Muscle layer of duodenum (tissue), 2 donors: ENCODE results near the gene AP1B1.
"Not testable (repeated sequence)": the region's sequence is repeated elsewhere in the genome, so short reads cannot be mapped to it uniquely, and the experiment has no call there.

Experiments used
- H3K27ac ChIP-seq: one replicate; pipeline ENCODE4 v1.7.0; 2013; ENCODE audit warnings: mild to moderate bottlenecking, low read length
- H3K27me3 ChIP-seq: one replicate; pipeline ENCODE4 v1.7.0; 2013; ENCODE audit warnings: low read depth, mild to moderate bottlenecking, control low read depth, low read length
- H3K36me3 ChIP-seq, 2 donors: one replicate each; pipeline ENCODE4 v1.7.0; 2013; ENCODE audit warnings: low read length in 2 of 2, control low read depth in 1 of 2, mild to moderate bottlenecking in 1 of 2; ENCODE audit not compliant: insufficient read depth in 2 of 2, control insufficient read depth in 1 of 2
- H3K4me1 ChIP-seq, 2 donors: one replicate each; pipeline ENCODE4 v1.7.0; 2013; ENCODE audit warnings: low read length in 2 of 2, mild to moderate bottlenecking in 2 of 2, control low read depth in 1 of 2, moderate library complexity in 1 of 2; ENCODE audit not compliant: insufficient read depth in 2 of 2, control insufficient read depth in 1 of 2
- H3K4me3 ChIP-seq, 2 donors: one replicate each; pipeline ENCODE4 v1.7.0; 2013; ENCODE audit warnings: low read length in 2 of 2, low read depth in 1 of 2, mild to moderate bottlenecking in 1 of 2
- H3K9me3 ChIP-seq, 2 donors: one replicate each; pipeline ENCODE4 v1.7.0; 2013; ENCODE audit warnings: low read length in 2 of 2, control low read depth in 1 of 2, mild to moderate bottlenecking in 1 of 2; ENCODE audit not compliant: control insufficient read depth in 1 of 2
- donor health status: healthy.

Gene AP1B1

DNA sequence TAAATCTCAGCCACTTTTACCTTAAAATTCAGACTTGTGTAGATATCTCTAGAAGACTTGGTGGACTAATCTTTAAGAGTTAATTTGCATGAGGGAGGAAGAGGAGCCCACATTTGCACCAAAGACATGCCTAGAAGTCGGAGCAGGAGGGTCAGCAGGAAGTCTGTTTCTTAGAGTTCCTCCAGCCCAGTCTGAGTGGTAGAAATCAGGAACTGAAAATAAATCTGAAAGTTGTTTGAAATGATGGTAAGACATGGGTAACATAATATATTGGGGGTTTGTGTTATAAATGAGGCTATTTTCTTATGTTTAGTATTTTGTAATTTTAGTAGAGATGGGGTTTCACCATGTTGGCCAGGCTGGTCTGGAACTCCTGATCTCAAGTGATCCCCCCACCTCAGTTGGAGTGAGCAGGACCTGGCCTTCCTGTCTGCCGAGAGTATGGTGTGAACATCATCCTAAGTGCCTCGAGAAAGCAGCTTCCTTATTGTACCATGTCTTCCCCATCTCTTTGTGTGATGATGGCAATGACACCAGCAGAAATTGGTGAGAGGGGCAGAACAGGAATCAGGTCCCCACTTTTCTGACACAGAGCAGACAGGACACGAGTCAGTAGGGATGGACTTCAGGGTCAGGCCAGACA is 23.3 kb upstream of the AP1B1 start:
- H3K4me1 ChIP-seq, H3K27me3 ChIP-seq, H3K4me3 ChIP-seq, H3K36me3 ChIP-seq, H3K9me3 ChIP-seq, H3K27ac ChIP-seq: not testable (repeated sequence)

DNA sequence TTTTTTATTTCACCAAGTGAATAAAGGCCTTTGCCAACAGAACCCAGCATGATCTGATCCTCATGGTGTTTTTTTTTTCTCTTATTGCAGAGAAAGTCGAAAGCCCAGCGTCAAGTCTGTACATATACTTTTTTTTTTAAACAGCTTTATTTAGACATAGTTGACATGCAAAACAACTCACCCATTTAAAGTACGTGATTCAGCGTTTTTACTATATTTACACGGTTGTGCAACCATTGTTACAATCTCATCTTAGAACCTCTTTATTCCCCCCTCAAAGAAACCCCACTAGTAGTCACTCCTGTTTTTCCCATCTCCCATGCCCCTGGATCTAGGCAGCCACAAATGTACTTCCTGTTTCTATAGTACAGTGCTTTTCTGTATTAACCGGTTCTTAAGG is 20.6 kb upstream of the AP1B1 start:
- Histone ChIP-seq H3K27me3 (no peaks in the 10 kb centered on the region), H3K36me3 (no peaks in the 10 kb centered on the region), H3K4me1 (no peaks in the 10 kb centered on the region), H3K4me3 (no peak overlapping the region), H3K27ac (no peak overlapping the region), H3K9me3 (no peaks in the 10 kb centered on the region)

DNA sequence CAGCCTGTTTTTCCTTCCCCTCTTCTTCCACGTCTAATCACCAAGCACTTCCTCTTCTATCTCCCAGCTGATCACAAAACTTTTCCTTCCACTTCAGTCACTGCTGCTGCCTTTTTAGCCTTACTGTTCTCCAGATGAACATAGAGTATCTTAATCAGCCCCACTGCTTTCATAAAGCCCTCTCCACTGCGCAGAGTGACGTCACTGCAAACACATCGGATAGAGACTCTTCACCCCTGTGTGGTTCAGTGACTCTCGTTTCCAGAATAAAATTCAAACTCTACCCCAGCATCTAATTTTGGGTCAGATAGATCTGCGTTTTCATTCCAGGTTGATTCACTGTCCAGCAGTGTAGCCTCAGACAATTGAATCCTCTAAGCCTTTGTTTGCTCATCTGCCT is 13.2 kb upstream of the AP1B1 start:
- not testable (repeated sequence) for H3K27ac ChIP-seq, H3K4me1 ChIP-seq, H3K4me3 ChIP-seq, H3K27me3 ChIP-seq, H3K36me3 ChIP-seq, H3K9me3 ChIP-seq

DNA sequence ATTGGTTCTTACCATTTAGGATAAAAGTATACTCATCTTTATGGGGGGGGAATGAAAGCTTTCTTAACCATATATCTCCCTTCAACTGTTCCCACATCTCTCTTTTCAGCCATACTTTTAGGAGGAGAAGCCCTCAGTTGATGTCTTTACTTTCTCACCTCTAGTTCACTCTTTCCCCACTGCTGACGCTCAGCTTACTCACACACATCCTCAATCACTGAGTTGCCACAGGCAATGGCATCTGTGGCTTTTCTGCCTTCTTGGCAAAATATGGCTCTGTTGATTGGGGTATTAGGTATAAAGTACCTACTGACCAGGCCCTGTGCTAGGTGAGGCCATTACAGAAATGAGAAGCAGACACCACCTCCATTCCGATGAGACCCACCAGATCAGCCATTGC is 12.2 kb upstream of the AP1B1 start:
- Histone ChIP-seq H3K4me3 (no peak overlapping the region), H3K4me1 (no peaks in the 10 kb centered on the region), H3K27me3 (no peaks in the 10 kb centered on the region), H3K36me3 (no peaks in the 10 kb centered on the region), H3K9me3 (no peaks in the 10 kb centered on the region), H3K27ac (no peak overlapping the region)

DNA sequence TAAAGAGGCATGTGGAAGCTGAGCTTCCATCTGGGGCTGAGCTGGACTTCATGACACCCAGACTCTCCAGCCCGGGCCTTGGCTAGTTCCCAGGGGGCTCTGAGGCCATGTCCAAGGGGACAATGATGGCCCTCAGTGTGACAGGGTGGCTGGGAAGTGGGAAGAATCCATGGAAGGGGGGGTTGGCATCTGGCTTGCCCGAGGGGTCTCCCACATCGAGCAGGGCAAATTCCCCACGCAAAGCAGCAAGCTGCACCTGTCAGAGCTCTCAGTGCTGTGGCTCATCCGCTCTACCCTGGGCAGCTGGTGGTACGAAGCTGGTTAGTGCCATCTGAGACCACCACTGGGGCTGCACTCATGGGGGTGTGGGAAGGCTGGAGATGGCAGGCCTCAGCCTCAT is 9.4 kb upstream of the AP1B1 start:
- Histone ChIP-seq H3K4me3 (no peak overlapping the region), H3K27me3 (no peaks in the 10 kb centered on the region), H3K9me3 (no peaks in the 10 kb centered on the region), H3K27ac (no peak overlapping the region), H3K4me1 (no peaks in the 10 kb centered on the region), H3K36me3 (no peaks in the 10 kb centered on the region)

DNA sequence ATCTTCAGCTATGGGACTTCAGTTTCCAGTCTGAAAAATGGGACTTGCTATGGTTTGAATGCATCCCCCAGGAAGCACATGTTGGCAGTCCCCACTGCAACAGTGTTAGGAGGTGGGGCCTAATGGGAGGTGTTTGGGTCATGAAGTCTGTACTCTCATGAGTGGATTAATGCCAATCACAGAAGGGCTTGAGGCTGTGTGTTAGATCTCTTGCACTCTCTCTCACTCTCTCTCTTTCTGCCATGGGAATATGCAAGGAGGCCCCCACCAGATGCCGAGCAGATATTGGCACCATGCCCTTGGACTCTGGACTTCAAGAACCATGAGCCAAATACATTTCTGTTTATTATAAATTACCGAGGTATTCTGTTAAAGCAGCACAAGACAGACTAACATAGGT is 7.8 kb upstream of the AP1B1 start:
- H3K9me3 ChIP-seq = no peaks in the 10 kb centered on the region
- H3K27ac ChIP-seq = no peak overlapping the region
- no peaks in the 10 kb centered on the region for H3K4me1 ChIP-seq
- no peak overlapping the region for H3K4me3 ChIP-seq
- no peaks in the 10 kb centered on the region for H3K27me3 ChIP-seq
- H3K36me3 ChIP-seq = no peaks in the 10 kb centered on the region

DNA sequence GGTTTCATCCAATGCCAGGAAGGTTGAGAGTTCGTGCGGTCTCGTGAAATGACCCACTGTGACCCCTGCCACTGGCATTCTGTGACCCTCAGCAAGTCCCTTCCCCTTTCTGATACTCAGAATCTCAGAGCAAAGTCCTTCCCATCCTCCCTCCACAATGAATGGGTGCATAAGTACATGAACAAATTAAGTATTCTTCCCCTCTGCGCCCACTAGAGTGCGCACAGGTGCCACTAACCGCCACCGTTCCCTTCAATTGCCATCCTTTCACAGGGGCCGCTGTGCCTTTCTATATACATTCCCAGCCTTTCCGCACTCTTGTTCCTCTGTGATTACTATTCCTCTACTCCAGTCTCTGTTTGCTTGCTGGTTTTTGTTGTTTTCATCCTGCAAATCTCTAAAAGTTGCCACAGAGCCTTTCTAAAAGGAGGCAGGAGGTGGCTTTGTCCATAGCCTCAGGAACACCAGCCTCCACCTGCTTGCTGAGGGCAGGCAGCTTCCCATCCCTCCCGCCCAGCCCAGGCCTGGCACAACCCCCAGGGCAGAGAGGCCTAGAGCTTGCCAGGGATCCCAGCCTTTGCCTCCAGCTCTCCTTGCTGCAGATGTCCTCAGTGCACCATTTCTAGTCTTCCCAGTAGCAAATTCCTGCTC is 6.7 kb upstream of the AP1B1 start:
- H3K27ac ChIP-seq = no peak overlapping the region
- no peaks in the 10 kb centered on the region for H3K27me3 ChIP-seq
- H3K4me1 ChIP-seq = no peaks in the 10 kb centered on the region
- no peak overlapping the region for H3K4me3 ChIP-seq
- no peaks in the 10 kb centered on the region for H3K9me3 ChIP-seq
- no peaks in the 10 kb centered on the region for H3K36me3 ChIP-seq

DNA sequence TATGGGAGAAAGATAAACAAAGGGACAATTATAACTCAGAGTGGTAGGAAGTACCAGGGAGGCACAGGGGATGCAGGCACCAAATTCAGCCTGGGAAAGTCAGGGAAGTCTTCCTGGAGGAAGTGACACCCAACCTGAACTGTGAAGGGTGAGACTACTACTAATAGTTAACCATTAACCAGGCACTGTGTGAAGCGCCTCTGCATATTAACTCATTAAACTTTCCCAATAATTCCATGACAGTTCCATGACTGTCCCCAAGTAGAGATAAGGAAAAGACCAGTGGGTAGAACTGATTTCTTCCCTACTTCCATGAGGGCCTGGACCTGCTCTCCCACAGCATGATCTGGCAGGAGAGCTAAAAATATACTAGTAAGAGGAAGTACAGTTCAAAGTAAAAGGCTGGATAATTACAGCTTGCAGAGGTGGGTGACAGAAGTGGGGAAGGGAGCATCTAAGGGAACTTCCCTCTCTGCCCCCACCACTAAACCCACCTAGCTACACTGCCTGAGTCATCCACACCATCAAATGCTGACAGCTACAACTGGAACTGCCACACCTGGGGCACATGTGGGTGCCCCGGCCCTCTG is 4.7 kb upstream of the AP1B1 start:
- H3K36me3 ChIP-seq = no peaks in the 10 kb centered on the region
- no peak overlapping the region for H3K27ac ChIP-seq
- peaks cover 0 to 4% of the 10 kb centered on the region in 2 donors for H3K4me1 ChIP-seq
- no peaks in the 10 kb centered on the region for H3K27me3 ChIP-seq
- no peak overlapping the region for H3K4me3 ChIP-seq
- H3K9me3 ChIP-seq = no peaks in the 10 kb centered on the region

DNA sequence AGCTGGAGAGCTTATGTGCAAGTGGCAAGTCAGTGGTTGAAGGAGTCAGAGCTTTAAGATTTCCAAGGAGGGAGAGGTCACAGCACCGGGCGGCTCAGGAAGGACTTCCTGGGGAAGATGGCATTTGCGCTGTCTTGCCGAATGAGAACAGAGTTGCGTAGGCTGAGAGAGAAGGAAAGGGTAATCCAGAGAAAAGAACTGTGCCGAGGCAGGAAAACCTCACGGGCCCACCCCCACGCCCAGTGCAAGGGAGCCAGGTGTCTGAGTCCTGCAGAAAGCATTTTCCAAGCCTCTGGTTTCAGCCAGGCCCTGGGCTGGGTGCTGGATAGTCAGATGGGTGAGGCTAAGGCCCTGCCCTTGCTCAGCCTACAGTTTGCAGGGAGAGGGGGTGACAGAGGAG is 3.2 kb upstream of the AP1B1 start:
- Histone ChIP-seq H3K4me3 (no peak overlapping the region), H3K36me3 (peaks cover 0 to 4% of the 10 kb centered on the region in 2 donors), H3K9me3 (no peaks in the 10 kb centered on the region), H3K27me3 (no peaks in the 10 kb centered on the region), H3K27ac (no peak overlapping the region), H3K4me1 (peaks cover 5 to 11% of the 10 kb centered on the region in 2 donors)

DNA sequence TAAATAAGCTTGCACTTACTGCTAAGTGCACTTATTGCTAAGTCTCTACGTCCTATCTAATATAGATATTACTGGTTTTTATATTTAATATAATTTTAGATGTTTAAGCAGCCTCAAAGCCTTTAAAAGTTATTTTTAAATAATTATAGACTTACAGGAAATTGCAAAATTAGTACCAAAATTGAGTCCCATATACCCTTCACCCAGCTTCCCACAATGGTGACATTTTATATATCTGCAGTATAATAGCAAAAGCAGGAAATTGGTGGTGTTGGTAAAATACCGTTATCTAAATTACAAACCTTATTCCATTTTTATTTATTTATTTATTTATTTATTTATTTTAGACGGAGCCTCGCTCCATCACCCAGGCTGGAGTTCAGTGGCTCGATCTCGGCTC is 1.9 kb upstream of the AP1B1 start:
- H3K4me3 ChIP-seq = no peak overlapping the region
- peaks cover 0 to 5% of the 10 kb centered on the region in 2 donors for H3K36me3 ChIP-seq
- no peaks in the 10 kb centered on the region for H3K27me3 ChIP-seq
- H3K4me1 ChIP-seq = peaks cover 11% of the 10 kb centered on the region in 2 donors
- no peaks in the 10 kb centered on the region for H3K9me3 ChIP-seq
- H3K27ac ChIP-seq = no peak overlapping the region

DNA sequence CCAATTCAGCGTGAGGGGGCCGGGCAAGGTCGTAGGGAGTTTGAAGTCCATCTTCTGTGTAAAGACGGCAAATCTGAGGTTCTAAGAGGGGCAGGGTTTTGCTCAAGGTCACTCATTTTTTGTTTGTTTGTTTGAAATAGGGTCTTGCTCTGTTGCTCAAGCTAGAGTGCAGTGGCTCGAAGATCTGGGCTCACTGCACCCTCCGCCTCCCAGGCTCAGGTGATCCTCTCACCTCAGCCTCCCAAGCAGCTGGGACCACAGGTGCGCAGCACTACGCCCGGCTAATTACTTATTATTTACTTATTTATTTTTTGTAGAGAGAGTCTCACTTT is 355 bp upstream of the AP1B1 start:
- Histone ChIP-seq H3K27ac (peak overlapping the region; percentile 67), H3K4me3 (peak overlapping the region; percentile 67 to 82), H3K36me3 (peaks cover 4 to 9% of the 10 kb centered on the region in 2 donors), H3K4me1 (peaks cover 11% of the 10 kb centered on the region in 2 donors), H3K9me3 (no peaks in the 10 kb centered on the region), H3K27me3 (no peaks in the 10 kb centered on the region)

DNA sequence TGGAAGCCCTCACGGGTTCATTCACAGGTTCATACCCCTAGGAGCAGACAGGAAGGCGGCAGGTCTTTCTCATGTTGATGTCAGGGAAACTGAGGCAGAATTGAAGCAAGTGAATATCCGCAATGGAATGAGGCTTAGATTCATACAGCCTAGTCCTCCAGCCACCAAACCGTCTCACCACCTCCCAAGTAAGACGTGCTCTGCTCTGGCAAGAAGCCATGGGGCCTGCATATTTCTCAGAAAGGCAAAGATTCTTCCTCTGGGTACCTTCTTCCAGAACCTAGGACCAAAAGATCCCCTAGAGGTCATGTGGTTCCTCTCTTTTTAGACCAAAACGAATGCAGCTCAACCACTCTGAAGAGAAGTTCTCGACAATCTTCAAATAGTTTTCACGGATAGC is 1.7 kb downstream of the AP1B1 start:
- H3K4me3 ChIP-seq = peak overlapping the region in 1 of 2 donors; percentile 33
- H3K27ac ChIP-seq = peak overlapping the region; percentile 49
- no peaks in the 10 kb centered on the region for H3K9me3 ChIP-seq
- peaks cover 5 to 9% of the 10 kb centered on the region in 2 donors for H3K36me3 ChIP-seq
- H3K4me1 ChIP-seq = peaks cover 11% of the 10 kb centered on the region in 2 donors
- H3K27me3 ChIP-seq = no peaks in the 10 kb centered on the region
